Measurements from ENCODE around the gene NANOS2. TPM values are rescaled to one million over a fixed set of nuclear protein-coding genes. Genes with fewer than 3 reads are reported as not detected.

Gene NANOS2
- total RNA-seq, 1 donor from 2014 or later, result not detected

DNA sequence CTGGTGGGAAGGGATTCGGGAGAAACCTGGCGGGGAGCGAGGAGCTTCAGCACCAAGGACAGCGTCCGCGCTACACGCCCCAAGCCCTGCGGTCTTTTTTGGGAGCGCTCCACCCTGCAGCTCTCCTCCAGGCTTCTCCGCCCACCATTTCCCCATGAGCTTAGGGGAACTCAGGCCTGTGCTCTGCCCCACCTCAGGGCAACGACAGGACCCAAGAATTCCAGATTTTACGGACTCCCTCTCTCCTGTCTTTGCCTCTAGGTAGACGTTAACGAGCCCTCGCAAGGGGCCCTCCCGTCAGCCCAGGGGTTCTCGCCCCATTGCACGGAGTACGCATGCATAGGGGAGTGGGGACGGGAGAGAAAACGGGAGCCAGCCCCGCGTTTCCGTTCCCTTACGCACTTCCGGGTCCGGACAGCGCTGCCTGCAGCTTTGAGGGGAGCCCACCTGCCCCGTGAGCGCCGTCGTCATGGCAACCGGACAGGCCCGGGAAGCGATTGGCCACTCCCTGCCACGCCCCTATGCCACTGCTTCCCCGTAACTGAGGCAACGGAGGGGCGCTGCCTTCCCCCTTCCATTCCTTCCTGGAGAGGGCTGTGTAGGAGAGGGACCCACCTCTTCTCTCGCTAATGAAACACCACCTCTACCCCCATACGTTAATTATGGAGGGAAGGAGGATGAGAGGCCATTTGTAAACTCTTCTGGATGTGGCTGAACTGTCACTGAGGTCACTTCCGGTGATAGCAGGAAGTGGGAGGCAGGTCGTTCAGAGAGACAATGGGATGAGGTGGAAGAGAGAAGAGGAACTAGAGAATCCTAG lies 38.3 kb upstream of the NANOS2 start:
- TF ChIP-seq, protein P1, sequence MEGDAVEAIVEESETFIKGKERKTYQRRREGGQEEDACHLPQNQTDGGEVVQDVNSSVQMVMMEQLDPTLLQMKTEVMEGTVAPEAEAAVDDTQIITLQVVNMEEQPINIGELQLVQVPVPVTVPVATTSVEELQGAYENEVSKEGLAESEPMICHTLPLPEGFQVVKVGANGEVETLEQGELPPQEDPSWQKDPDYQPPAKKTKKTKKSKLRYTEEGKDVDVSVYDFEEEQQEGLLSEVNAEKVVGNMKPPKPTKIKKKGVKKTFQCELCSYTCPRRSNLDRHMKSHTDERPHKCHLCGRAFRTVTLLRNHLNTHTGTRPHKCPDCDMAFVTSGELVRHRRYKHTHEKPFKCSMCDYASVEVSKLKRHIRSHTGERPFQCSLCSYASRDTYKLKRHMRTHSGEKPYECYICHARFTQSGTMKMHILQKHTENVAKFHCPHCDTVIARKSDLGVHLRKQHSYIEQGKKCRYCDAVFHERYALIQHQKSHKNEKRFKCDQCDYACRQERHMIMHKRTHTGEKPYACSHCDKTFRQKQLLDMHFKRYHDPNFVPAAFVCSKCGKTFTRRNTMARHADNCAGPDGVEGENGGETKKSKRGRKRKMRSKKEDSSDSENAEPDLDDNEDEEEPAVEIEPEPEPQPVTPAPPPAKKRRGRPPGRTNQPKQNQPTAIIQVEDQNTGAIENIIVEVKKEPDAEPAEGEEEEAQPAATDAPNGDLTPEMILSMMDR (IDR thresholded peaks at IDR 0.05), result no peak
- Mint-ChIP-seq H3K36me3 (ENCODE audit: low read depth) (no peaks in the 10 kb centered on the region), H3K9me3 (ENCODE audit: low read depth) (no peaks in the 10 kb centered on the region)

DNA sequence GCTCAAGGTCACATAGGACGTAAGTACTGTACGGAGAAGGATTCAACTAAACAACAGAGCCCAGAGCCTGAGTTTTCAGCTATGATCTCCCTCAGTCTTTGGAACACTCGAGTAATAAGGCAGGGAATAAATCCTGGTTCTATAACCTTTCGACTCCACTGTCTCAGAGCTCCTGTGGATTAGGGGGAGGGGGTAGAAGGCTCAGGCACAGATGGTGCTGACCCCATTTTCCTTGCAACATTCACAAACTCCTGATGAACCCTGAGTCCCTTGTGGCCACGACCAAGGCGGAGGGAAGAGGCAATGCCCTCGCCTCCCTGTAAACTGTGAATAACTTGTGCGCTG lies 37.7 kb upstream of the NANOS2 start:
- H3K27me3 Mint-ChIP-seq (ENCODE audit: low read depth), result peaks cover 16% of the 10 kb centered on the region
- no peak overlapping the region for H3K27ac Mint-ChIP-seq (ENCODE audit: unreplicated experiment)
- no peaks in the 10 kb centered on the region for H3K9me3 Mint-ChIP-seq (ENCODE audit: low read depth)
- peaks cover 7% of the 10 kb centered on the region for H3K4me1 Mint-ChIP-seq (ENCODE audit: low read depth)
- TF ChIP-seq, protein P1 (IDR thresholded peaks at IDR 0.05), result no peak
- DNase-seq (ENCODE audit: low spot score), result no peak
- H3K4me3 Mint-ChIP-seq (ENCODE audit: unreplicated experiment), result no peak overlapping the region
- H3K36me3 Mint-ChIP-seq (ENCODE audit: low read depth), result no peaks in the 10 kb centered on the region

More for the DNA sequence above, 38.3 kb upstream of the NANOS2 start:
- no peak overlapping the region for H3K27ac Mint-ChIP-seq (ENCODE audit: unreplicated experiment)
- peaks cover 7% of the 10 kb centered on the region for H3K4me1 Mint-ChIP-seq (ENCODE audit: low read depth)
- peaks cover 16% of the 10 kb centered on the region for H3K27me3 Mint-ChIP-seq (ENCODE audit: low read depth)
- peak overlapping the region; percentile 58 for H3K4me3 Mint-ChIP-seq (ENCODE audit: unreplicated experiment)
- DNase-seq (ENCODE audit: low spot score), result no peak

DNA sequence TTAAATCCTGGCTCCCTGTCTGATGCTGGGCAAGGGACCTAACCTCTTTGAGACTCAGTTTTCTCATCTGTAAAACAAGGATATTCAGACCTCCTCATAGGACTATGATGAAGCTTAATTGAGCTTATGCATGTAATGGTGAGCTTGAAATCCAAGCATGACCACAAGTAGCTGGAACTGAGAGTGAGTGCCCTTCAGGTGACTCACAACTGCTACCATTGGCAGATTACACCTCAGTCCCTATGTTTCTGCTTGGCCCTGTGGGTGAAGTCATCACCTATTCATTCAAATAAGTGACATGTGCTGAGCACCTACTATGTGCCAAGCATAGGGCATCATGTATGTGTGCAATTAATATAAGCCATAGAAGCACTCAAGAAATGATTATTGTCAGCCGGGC lies 33.3 kb upstream of the NANOS2 start:
- no peak for DNase-seq (ENCODE audit: low spot score)
- no peak overlapping the region for H3K27ac Mint-ChIP-seq (ENCODE audit: unreplicated experiment)
- no peaks in the 10 kb centered on the region for H3K36me3 Mint-ChIP-seq (ENCODE audit: low read depth)
- TF ChIP-seq, protein P1 (IDR thresholded peaks at IDR 0.05), result no peak
- no peaks in the 10 kb centered on the region for H3K9me3 Mint-ChIP-seq (ENCODE audit: low read depth)
- no peak overlapping the region for H3K4me3 Mint-ChIP-seq (ENCODE audit: unreplicated experiment)
- peaks cover 4% of the 10 kb centered on the region for H3K4me1 Mint-ChIP-seq (ENCODE audit: low read depth)
- H3K27me3 Mint-ChIP-seq (ENCODE audit: low read depth), result peaks cover 23% of the 10 kb centered on the region

DNA sequence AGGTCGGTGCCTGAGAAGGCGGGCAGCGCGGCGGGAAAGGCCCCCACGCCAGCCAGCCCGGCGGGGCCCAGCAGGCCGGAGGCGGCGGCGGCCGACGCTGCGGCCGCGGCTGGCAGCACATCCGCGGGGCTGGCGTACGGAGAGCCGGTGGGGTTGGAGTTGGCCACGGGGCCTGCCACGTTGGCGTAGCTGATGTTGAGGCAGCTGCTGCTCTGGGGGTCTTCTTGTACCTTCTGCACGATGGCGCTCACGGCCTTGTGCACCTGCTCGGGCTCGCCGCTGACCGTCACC lies 25.9 kb upstream of the NANOS2 start:
- Mint-ChIP-seq H3K4me1 (ENCODE audit: low read depth) (no peaks in the 10 kb centered on the region), H3K27me3 (ENCODE audit: low read depth) (peaks cover 45% of the 10 kb centered on the region), H3K9me3 (ENCODE audit: low read depth) (no peaks in the 10 kb centered on the region), H3K4me3 (ENCODE audit: unreplicated experiment) (no peak overlapping the region), H3K27ac (ENCODE audit: unreplicated experiment) (no peak overlapping the region), H3K36me3 (ENCODE audit: low read depth) (peaks cover 2% of the 10 kb centered on the region)
- no peak for DNase-seq (ENCODE audit: low spot score)
- TF ChIP-seq, protein P1 (IDR thresholded peaks at IDR 0.05), result no peak

DNA sequence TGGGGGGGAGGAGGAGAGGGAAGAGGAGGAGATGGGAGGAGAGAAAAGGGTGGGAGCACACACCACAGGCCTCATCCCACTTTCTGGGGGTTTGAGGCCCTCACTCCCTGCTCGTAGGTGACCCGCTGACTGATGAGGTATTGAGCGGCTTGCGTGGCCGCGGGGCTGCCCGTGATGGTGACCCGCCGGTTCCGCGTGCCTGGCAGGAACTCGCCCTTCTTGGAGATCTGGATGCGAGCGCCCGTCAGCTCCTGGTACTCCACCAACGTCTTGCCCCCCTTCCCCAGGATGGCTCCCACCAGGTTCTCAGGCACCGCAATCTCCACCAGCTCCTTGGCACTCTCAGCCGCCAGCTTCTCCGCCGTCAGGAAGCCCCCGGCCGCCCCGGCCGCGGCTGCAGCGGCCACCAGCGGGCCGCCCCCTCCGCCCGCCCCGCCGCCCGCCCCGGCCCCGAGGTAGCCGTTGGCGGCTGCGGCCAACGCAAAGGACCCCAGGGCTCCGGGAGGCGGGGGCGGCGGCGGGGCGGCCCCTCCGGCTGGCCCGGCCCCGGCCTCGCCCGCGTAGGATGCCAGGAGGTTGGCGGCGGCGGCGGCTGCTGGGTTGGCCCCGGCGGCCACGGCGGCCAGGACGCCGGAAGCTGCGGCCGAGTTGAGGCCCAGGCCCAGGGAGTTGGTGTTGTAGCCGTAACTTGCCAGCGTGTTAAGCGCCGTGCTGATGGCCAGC lies 25.4 kb upstream of the NANOS2 start:
- no peak overlapping the region for H3K4me3 Mint-ChIP-seq (ENCODE audit: unreplicated experiment)

More for the DNA sequence above, 25.4 kb upstream of the NANOS2 start:
- TF ChIP-seq, protein P1 (IDR thresholded peaks at IDR 0.05), result no peak
- H3K4me1 Mint-ChIP-seq (ENCODE audit: low read depth), result no peaks in the 10 kb centered on the region
- H3K27me3 Mint-ChIP-seq (ENCODE audit: low read depth), result peaks cover 50% of the 10 kb centered on the region
- peak; percentile 80 for DNase-seq (ENCODE audit: low spot score)
- H3K9me3 Mint-ChIP-seq (ENCODE audit: low read depth), result no peaks in the 10 kb centered on the region
- peaks cover 2% of the 10 kb centered on the region for H3K36me3 Mint-ChIP-seq (ENCODE audit: low read depth)
- H3K27ac Mint-ChIP-seq (ENCODE audit: unreplicated experiment), result no peak overlapping the region
